Umbilical cord (tissue), 2 donors: Measurements from ENCODE around the gene OTUB1. TPM values are rescaled to one million over a fixed set of nuclear protein-coding genes. Genes with fewer than 3 reads are reported as not detected.
"Not testable (repeated sequence)": the region's sequence is repeated elsewhere in the genome, so short reads cannot be mapped to it uniquely, and the experiment has no call there.

Source experiments
- DNase-seq: peaks from one replicate; pipeline ENCODE4 v3.0.0-alpha.2; 2015; ENCODE audit warnings: low spot score
- total RNA-seq: library from RNA; depleted of rRNA; stranded (reverse); fragments of >200 nt; gene quantifications from one replicate; pipeline ENCODE4 v1.2.3, GENCODE V29; 2014; ENCODE audit warnings: low replicate concordance; ENCODE audit not compliant: insufficient read depth

The OTUB1 gene
- 17.6 TPM for total RNA-seq

GRCh38 chr11:63986156-63986931 lies at the start of gene OTUB1:
Gene OTUB1 (plus strand): TSS chr11:63986438. CDS start chr11:63986457, 19 bp downstream.
- DNase-seq = peak; percentile 97

GRCh38 chr11:63937713-63938478 lies 48.3 kb upstream of the OTUB1 start:
- DNase-seq = no peak

GRCh38 chr11:63938479-63939396 lies 47.5 kb upstream of the OTUB1 start, which contains the start of gene NAA40:
Gene NAA40 (plus strand): TSS chr11:63939002. CDS start chr11:63939097, 95 bp downstream.
- peak; percentile 93 for DNase-seq

- DNase-seq = no peak
These were observed 46.8 kb upstream of the OTUB1 start for GRCh38 chr11:63939397-63939891.

- no peak for DNase-seq
These were observed 45.5 kb upstream of the OTUB1 start for GRCh38 chr11:63940786-63941185.

GRCh38 chr11:63941901-63942300 lies 44.3 kb upstream of the OTUB1 start:
- DNase-seq = no peak

GRCh38 chr11:63942803-63943202 lies 43.4 kb upstream of the OTUB1 start:
- DNase-seq = no peak

- no peak for DNase-seq
These were observed 41.3 kb upstream of the OTUB1 start for GRCh38 chr11:63944987-63945386.

- DNase-seq = peak; percentile 80
These were observed 40.6 kb upstream of the OTUB1 start for GRCh38 chr11:63945477-63946163.

- no peak for DNase-seq
These were observed 34.3 kb upstream of the OTUB1 start for GRCh38 chr11:63951779-63952536.

- no peak for DNase-seq
These were observed 33.7 kb upstream of the OTUB1 start for GRCh38 chr11:63952570-63952969.

- no peak for DNase-seq
These were observed 28.2 kb upstream of the OTUB1 start for GRCh38 chr11:63958008-63958407.

- peak; percentile 90 for DNase-seq
These were observed 24.4 kb upstream of the OTUB1 start for GRCh38 chr11:63961608-63962412.

- not testable (repeated sequence) for DNase-seq
These were observed 22.3 kb upstream of the OTUB1 start for GRCh38 chr11:63963895-63964294.

GRCh38 chr11:63966444-63966843 lies 19.8 kb upstream of the OTUB1 start:
- no peak for DNase-seq

GRCh38 chr11:63969461-63969860 lies 16.8 kb upstream of the OTUB1 start:
- DNase-seq = no peak

GRCh38 chr11:63970902-63971301 lies 15.3 kb upstream of the OTUB1 start:
- no peak for DNase-seq

- not testable (repeated sequence) for DNase-seq
These were observed 12.4 kb upstream of the OTUB1 start for GRCh38 chr11:63973912-63974258.
